Measurements from ENCODE around the gene SPECC1. TPM values are rescaled to one million over a fixed set of nuclear protein-coding genes. Genes with fewer than 3 reads are reported as not detected.

Gene SPECC1
- total and polyA plus RNA-seq, 9 of the 15 experiments (the other 6 are each of a cell fraction or from before 2014, with no cell fraction given): 2.4 to 19.6 (median 14.7) TPM

GRCh38 chr17:20276421-20276820 is 267.3 kb downstream of the SPECC1 start (continued):
- TF ChIP-seq, protein P1, sequence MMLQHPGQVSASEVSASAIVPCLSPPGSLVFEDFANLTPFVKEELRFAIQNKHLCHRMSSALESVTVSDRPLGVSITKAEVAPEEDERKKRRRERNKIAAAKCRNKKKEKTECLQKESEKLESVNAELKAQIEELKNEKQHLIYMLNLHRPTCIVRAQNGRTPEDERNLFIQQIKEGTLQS (IDR thresholded peaks at IDR 0.05): no peak
- TF ChIP-seq, protein P1 (CRISPR knock-in tag; conservative IDR thresholded peaks at IDR 0.05): no peak
- TF ChIP-seq, protein P2, sequence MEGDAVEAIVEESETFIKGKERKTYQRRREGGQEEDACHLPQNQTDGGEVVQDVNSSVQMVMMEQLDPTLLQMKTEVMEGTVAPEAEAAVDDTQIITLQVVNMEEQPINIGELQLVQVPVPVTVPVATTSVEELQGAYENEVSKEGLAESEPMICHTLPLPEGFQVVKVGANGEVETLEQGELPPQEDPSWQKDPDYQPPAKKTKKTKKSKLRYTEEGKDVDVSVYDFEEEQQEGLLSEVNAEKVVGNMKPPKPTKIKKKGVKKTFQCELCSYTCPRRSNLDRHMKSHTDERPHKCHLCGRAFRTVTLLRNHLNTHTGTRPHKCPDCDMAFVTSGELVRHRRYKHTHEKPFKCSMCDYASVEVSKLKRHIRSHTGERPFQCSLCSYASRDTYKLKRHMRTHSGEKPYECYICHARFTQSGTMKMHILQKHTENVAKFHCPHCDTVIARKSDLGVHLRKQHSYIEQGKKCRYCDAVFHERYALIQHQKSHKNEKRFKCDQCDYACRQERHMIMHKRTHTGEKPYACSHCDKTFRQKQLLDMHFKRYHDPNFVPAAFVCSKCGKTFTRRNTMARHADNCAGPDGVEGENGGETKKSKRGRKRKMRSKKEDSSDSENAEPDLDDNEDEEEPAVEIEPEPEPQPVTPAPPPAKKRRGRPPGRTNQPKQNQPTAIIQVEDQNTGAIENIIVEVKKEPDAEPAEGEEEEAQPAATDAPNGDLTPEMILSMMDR (IDR thresholded peaks at IDR 0.05 in 2 of 3, conservative IDR thresholded peaks at IDR 0.05 in 1 of 3; ENCODE audit: insufficient read depth in 2 of 3, low read depth in 1 of 3, low read length in 3 of 3): no peak

GRCh38 chr17:20278805-20279204 is 269.6 kb downstream of the SPECC1 start:
- FAIRE-seq (no peak), DNase-seq (ENCODE audit: extremely low read depth in 1 of 4, low spot score in 3 of 4) (no peak), ATAC-seq (no peak)
- H3K9me3 ChIP-seq (replicated peaks; ENCODE audit: control insufficient read depth, insufficient read depth, low read depth, low read length): no peaks in the 10 kb centered on the region
- WGBS (ENCODE audit: insufficient coverage, low coverage, missing lambda C conversion rate): 67% methylated on average over 1 of the region's 1 CpG
- H3K4me1 ChIP-seq (replicated peaks in 1 of 2; ENCODE audit: control insufficient read depth in 2 of 2, insufficient read depth in 2 of 2, low read length in 2 of 2): no peaks in the 10 kb centered on the region; a peak in 1 of 5 replicates
- in situ Hi-C loops (cut with MboI): no loop called here
- H3K4me2 ChIP-seq (ENCODE audit: insufficient read depth, low read length): no peak overlapping the region
- H3K79me2 ChIP-seq (ENCODE audit: control insufficient read depth, insufficient read depth, low read length): no peaks in the 10 kb centered on the region
- H3K4me3 ChIP-seq: no peak overlapping the region
- H3K9ac ChIP-seq (ENCODE audit: insufficient read depth in 1 of 2, low read depth in 2 of 2, low read length in 2 of 2): no peak overlapping the region
- no TSS peak for BruUV-seq (replicated peaks)
- POLR2A ChIA-PET: no interaction called here
- no peaks in the 10 kb centered on the region for H3K27me3 ChIP-seq (ENCODE audit: control insufficient read depth in 2 of 2, insufficient read depth in 2 of 2, low read length in 2 of 2)
- H4K20me1 ChIP-seq (replicated peaks; ENCODE audit: control insufficient read depth, insufficient read depth, low read length): no peaks in the 10 kb centered on the region
- H3K36me3 ChIP-seq (ENCODE audit: control insufficient read depth, insufficient read depth, low read length): no peaks in the 10 kb centered on the region
- H3K9me1 ChIP-seq (ENCODE audit: control insufficient read depth, insufficient read depth, low read length): no peaks in the 10 kb centered on the region
- H2AFZ ChIP-seq (ENCODE audit: low read depth, low read length): no peak overlapping the region
- CTCF ChIA-PET (ENCODE audit: low intra/inter-chr PET ratio): no interaction called here
- no peak overlapping the region for H3K27ac ChIP-seq (ENCODE audit: extremely low read depth, low read depth, low read length)
- intact Hi-C loops (cut with micrococcal nuclease): no loop called here
- TF ChIP-seq ZBTB33 (CRISPR knock-in tag; IDR thresholded peaks at IDR 0.05) (no peak), XRCC5 (IDR thresholded peaks at IDR 0.05; ENCODE audit: low read depth, low read length) (no peak), CCNT2 (IDR thresholded peaks at IDR 0.05; ENCODE audit: borderline replicate concordance, extremely low read depth, insufficient read length, low read depth, low read length) (no peak), ZNF79 (CRISPR knock-in tag; IDR thresholded peaks at IDR 0.05; ENCODE audit: low read depth) (no peak), EHMT2 (IDR thresholded peaks at IDR 0.05) (no peak), ZBTB26 (CRISPR knock-in tag; IDR thresholded peaks at IDR 0.05) (no peak), JUNB (CRISPR knock-in tag; conservative IDR thresholded peaks at IDR 0.05) (no peak)
- TF ChIP-seq, protein P3, sequence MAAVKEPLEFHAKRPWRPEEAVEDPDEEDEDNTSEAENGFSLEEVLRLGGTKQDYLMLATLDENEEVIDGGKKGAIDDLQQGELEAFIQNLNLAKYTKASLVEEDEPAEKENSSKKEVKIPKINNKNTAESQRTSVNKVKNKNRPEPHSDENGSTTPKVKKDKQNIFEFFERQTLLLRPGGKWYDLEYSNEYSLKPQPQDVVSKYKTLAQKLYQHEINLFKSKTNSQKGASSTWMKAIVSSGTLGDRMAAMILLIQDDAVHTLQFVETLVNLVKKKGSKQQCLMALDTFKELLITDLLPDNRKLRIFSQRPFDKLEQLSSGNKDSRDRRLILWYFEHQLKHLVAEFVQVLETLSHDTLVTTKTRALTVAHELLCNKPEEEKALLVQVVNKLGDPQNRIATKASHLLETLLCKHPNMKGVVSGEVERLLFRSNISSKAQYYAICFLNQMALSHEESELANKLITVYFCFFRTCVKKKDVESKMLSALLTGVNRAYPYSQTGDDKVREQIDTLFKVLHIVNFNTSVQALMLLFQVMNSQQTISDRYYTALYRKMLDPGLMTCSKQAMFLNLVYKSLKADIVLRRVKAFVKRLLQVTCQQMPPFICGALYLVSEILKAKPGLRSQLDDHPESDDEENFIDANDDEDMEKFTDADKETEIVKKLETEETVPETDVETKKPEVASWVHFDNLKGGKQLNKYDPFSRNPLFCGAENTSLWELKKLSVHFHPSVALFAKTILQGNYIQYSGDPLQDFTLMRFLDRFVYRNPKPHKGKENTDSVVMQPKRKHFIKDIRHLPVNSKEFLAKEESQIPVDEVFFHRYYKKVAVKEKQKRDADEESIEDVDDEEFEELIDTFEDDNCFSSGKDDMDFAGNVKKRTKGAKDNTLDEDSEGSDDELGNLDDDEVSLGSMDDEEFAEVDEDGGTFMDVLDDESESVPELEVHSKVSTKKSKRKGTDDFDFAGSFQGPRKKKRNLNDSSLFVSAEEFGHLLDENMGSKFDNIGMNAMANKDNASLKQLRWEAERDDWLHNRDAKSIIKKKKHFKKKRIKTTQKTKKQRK (IDR thresholded peaks at IDR 0.05; ENCODE audit: borderline replicate concordance, low read depth, low read length): no peak
